H7 (cell line): ENCODE results near the gene C1QTNF9B. TPM values are rescaled to one million over a fixed set of nuclear protein-coding genes. Genes with fewer than 3 reads are reported as not detected.
"Not testable (repeated sequence)": the region's sequence is repeated elsewhere in the genome, so short reads cannot be mapped to it uniquely, and the experiment has no call there.

Experiments used
- DNase-seq: peaks from one replicate; pipeline ENCODE4 v3.0.0; 2012
- H3K27me3 ChIP-seq: 2 replicates; pipeline ENCODE4 v1.6.0; 2011; ENCODE audit warnings: mild to moderate bottlenecking, low read length; ENCODE audit not compliant: control insufficient read depth, insufficient read depth
- H3K36me3 ChIP-seq: replicated peaks from 2 replicates; pipeline ENCODE4 v1.5.1; 2011; ENCODE audit warnings: low read length; ENCODE audit not compliant: control insufficient read depth, insufficient read depth
- H3K4me3 ChIP-seq: 2 replicates; pipeline ENCODE4 v1.5.1; 2011; ENCODE audit warnings: low read depth, mild to moderate bottlenecking, control low read depth, low read length, moderate library complexity; ENCODE audit not compliant: insufficient read depth
- total RNA-seq: library from RNA; depleted of rRNA; stranded (reverse); fragments of >200 nt; shearing (Covaris generic); gene quantifications from 2 replicates; pipeline ENCODE4 v1.2.3, GENCODE V29; 2014

Gene C1QTNF9B
- total RNA-seq, 1 experiment from 2014 or later = not detected

DNA sequence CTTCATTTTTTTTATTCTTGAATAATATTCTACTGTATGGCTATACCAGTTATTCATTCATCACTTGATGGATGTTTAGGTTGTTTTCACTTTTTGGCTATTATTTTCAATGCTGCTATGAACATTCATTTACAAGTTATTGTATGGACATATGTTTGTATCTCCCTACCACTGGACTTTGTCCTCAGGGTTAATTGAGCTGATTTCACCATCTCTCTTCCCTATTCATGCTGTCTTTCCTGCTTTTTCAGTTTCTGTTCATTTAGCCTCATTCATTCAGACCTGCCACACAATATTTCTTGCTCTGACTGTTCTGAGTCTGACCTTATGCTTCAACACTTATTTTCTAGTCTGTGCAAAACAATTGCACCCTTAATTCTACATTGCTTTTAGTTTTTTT, 12.3 kb upstream of the C1QTNF9B start:
- Histone ChIP-seq H3K27me3 (no peaks in the 10 kb centered on the region; the same call in 1 of the 2 replicates), H3K4me3 (no peak overlapping the region), H3K36me3 (no peaks in the 10 kb centered on the region)
- no peak for DNase-seq

DNA sequence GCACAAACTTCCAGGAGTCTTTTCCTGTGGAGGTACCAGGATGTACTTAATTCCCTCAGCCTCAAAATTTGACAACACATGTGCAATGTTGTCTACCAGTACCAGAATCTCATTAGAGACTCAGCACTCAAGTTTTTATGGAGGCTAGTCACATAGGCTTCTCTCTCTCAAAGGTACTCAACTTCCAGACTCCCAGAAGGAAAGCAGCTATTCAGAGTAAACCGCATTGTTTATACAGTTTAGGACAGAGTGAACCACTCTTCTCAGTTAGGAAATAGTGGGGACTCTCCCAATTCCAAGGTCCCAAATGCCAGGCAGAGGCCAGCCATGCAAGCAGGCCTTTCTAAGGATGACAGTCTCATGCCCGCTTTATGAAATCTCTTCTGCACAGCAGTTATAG, 8.5 kb upstream of the C1QTNF9B start:
- H3K4me3 ChIP-seq = no peak overlapping the region
- DNase-seq = no peak
- peaks cover 20% of the 10 kb centered on the region for H3K27me3 ChIP-seq
- H3K36me3 ChIP-seq = no peaks in the 10 kb centered on the region

DNA sequence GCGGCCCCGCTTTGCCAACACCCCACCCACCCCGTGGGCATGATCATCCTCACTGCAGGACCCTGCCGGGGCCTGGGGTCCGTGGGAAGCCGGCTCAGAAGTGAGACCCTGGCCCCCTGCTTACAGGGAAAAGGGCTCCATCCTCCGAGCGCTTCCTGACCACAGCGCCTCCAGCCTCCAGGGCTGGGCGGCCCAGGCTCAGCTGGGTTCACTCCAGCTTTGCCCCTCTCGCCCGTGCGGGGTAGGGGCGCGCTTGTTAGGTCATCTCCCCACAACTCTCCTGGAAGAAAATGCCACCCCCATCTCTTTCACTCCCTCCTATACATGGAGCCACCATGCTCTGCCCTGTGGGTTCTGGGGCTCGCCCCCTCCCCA, 6.6 kb upstream of the C1QTNF9B start:
- Histone ChIP-seq H3K36me3 (no peaks in the 10 kb centered on the region), H3K27me3 (peaks cover 20% of the 10 kb centered on the region), H3K4me3 (peak overlapping the region; percentile 45)
- DNase-seq = peak; percentile 45

DNA sequence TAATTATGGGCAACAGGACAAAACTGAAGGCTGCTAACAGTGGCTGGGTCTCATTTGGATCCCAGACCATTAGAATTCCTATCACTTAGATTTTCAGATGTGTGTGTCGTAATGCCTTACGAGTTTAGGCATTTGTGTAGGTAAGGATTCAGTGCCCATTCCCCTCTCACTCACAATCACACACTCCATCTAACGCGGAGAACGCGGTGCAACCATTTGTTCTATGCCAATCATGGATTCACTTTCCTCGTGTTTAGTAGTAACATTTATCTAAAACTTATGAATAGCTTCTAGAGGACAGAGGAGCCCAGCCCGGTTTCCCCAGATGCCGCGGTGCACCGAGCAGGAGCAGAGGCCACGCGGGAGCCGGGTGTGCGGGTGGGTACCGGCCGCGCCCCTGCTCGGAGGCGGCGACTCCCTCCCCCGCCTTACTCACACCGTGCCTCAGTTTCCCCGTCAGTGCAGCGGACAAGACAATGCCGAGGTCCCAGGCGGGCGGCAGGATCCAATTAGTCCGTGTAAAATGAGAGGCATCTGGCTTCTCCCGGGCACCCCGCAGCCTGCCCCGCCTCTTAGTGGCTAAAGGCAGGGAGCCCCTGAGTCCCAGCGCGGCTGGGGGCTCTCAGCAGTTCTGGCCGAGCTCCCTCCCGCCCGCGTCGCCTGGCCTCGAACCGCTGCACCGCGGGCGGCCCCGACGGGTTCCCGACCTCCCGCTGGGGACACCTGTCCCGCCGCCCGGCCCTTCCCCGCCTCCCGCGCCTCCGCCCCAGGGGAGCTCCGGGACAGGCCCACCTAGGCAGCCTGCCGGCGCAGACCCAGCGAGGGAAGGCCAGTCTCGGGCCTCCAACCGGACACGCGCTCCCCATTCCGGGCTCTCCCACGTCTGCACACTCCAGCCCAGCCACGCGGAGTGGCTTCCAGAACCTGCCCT, 5.9 kb upstream of the C1QTNF9B start:
- Histone ChIP-seq H3K4me3 (peak overlapping the region; percentile 45), H3K36me3 (no peaks in the 10 kb centered on the region), H3K27me3 (peaks cover 20% of the 10 kb centered on the region)
- peak; percentile 50 for DNase-seq

DNA sequence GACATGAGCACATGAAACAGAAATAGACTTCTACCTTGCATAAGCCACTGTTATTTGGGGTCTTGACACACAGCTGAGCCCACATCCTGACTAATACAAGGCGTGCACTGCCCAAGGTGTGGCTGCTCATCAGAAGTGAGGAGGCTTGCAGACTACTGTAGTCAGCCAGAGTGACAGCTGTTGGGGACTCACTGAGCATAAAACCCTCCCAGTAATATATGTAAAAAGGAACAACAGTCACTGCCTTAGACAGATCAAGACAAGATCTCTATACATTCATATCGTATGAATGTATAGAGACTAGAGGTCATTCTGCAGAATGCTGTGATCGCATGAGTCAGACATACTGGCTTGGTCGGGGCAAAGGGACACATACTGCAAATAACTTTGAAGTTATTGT, 4.1 kb upstream of the C1QTNF9B start:
- no peak for DNase-seq
- Histone ChIP-seq H3K36me3 (no peaks in the 10 kb centered on the region), H3K4me3 (no peak overlapping the region), H3K27me3 (peaks cover 20% of the 10 kb centered on the region)

DNA sequence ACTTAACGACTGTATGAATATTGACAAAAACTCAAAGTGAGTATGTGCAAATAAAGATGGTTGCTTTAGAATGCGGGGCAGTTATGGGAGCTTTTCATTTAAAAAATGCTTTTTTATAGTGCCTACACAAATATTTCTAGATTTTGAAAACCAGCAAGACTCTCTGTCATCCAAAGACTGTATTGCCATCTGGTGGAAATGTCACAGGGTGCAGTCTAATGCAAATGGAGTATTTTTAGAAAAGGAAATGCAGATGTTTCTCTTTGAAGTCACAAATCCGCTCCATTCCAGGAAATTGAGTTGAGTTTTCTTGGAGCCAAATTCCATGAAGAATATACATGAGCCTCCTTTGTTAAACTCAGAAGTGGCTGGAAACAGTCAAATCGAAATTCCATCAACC, 2.3 kb upstream of the C1QTNF9B start:
- Histone ChIP-seq H3K4me3 (no peak overlapping the region), H3K36me3 (no peaks in the 10 kb centered on the region), H3K27me3 (peaks cover 20% of the 10 kb centered on the region)
- DNase-seq = no peak

DNA sequence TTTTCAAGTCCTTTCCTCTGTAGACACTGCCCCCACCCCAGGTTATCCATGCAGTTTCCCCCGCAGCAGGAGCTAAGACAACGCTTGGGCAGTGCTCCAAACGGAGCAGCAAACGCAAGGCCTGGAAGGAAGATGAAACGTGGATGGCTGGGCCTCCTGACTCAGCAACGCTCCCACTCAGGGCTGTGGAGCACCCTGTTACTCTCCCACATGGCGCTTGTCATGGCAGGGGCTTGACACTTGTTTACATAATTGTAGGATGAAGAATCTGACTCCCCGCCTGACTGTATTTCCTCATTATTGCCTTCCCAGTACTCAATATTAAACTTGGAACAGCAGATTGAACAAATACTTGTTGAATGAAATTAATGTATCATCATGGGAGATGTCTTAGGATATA, 799 bp upstream of the C1QTNF9B start:
- Histone ChIP-seq H3K27me3 (peaks cover 8% of the 10 kb centered on the region), H3K4me3 (no peak overlapping the region), H3K36me3 (no peaks in the 10 kb centered on the region)
- no peak for DNase-seq

DNA sequence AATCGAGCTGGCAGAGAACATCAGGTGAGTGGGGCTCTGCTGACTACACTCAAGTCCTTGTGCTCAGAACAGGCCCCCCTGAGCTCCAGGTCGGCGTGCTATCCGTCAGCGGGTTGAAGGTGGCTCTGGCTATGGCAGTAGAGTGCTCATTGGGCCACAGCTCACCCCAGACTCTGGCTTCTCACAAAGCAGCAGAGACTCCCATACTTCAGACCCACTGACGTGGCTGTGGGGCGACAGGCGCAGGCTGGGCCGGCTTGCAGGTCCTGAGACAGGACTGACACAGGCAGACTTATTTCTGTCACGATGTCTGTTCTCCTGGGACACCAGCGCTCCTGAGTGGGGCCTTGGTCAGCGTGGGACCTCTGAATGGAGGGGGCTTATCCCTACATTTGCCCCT, 2.6 kb downstream of the C1QTNF9B start:
- not testable (repeated sequence) for H3K4me3 ChIP-seq, H3K27me3 ChIP-seq, H3K36me3 ChIP-seq, DNase-seq

DNA sequence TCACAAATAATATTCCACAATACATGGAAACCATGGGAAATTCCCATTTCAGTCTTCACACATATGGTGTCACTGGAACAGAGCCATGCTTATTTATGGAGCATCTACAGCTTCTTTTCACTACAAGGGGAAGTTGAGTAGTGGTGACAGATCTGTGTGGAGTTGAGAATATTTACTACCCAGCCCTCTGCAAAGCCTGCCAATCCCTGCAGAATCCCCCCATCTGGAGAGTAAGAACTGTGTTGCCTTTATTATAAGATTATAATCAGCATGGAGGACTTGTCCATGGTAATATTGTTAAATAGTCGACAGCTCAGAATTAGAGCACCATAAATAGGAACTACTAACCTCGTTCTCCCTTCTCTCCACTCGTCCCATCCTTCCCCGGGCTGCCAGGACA, 3.5 kb downstream of the C1QTNF9B start:
- not testable (repeated sequence) for H3K27me3 ChIP-seq, H3K4me3 ChIP-seq, H3K36me3 ChIP-seq

DNA sequence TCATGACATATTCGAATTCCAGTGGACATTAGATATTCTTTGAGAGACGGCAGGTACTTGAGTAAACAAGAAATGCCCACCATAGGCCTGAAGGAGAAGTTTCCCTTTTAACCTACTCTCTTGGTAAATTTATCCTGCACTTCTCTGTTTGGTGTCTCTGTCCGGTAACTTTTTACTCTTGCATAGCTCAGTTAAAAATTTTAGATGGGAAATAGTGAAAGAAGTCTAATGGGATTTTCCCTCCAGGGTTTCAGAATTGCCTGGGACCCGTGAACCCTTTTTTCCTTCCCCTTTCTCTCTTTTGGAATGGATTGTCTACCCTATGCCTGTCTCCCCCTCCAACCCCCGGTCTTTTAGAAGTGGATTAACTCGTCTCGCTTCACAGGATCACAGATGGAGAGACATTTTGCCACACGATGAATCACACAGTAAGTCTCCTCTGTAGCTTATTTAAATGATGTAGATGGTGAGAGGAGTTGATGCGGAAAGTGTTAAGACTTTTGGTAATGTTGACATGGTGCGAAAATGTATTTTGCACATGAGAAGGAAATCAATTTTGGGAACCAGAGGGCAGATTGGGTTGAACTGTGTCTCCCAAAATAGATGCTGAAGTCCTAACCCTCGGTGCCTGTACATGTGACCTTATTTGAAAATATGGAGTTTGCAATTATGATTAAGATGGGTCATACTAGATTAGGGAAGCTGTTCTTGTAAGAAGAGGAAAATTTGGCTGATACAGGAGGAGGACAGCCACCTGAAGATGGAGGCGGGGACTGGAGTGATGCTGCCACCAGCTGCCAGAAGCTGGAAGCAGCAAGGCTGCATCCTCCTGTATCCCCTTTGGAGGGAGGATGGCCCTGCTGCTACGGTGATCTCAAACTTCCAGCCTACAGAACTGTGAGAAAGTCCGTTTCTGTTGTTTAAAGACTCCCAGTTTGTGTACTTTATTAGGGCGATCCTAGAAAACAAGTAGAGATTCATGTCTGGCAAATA, 7.4 kb downstream of the C1QTNF9B start:
- Histone ChIP-seq H3K27me3 (no peaks in the 10 kb centered on the region), H3K4me3 (peak overlapping the region; percentile 22), H3K36me3 (no peaks in the 10 kb centered on the region)
- peak; percentile 29 for DNase-seq

More for the DNA sequence above, 3.5 kb downstream of the C1QTNF9B start:
- DNase-seq = not testable (repeated sequence)

DNA sequence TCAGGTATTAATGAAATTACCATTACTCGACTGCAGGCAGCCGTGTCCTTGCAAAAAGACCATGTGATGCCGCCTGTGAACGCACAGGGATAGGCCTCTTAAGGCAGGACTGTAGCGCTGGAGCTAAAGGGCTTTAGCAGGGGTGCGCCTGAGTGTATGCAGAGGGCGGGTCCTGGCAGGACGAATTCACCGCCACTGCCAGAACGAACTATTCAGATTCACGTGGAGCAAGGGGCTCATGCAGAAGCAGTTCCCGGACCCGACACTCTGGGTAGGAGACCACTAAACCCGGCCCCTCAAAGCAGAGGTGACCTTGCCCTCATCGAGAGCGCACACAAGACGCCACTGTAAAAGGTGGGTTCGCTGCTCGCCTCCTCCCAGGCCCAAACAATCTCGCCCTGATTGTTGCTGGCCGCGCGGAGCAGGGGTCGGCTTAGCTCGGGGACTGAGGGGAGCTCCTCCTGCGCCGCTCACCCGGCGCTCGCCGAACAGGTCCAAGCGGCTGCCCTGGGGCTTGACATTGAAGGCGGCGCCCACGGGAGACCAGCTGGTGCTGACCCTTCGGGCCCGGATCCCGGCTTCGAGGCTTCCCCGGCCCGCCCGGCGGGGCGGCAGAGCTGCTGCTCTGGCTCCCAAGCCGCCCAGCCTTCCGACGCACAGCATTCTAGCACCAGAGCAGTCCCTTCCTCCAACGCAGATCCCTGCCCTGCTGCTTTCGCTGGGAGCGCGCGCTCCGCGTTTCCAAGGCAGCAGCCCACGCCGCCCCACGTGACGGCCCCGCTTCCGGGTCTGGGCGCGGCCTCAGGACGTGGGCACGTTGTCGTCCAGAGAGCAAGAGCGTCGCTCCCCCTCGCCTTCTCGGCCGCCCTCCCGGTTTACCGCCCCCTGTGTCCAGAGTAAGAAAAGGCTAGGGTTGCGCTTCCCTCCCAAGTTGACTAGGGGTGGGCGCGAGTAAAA, 8.4 kb downstream of the C1QTNF9B start, which contains the start of gene MIPEP:
MIPEP (minus strand) TSS at position 743 of the 957 bp plus-strand sequence; CDS start at position 663, 80 bp downstream.
- H3K27me3 ChIP-seq = no peaks in the 10 kb centered on the region
- H3K4me3 ChIP-seq = peak within 1 kb of the TSS; percentile 98
- no peaks in the 10 kb centered on the region for H3K36me3 ChIP-seq
- peak; percentile 94 for DNase-seq

DNA sequence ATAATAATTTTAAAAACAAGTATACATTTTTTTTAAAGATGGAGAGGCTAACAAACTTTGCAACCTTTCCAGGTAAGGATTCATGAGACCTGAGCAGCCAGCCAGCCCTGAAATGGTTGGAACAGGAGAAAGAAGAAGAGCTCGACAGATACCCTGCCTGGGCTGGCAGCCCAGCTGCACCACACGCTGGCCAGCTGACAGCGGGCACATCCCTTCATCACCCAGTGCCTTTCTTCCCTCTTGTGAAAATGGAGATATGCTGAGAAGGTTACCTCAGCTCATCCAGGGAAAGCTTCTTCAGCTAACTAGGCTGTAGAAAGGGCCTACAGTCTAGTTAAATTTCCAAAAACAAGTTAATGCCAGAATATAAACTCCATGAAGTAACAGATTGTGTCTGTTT, 12.9 kb downstream of the C1QTNF9B start:
- H3K4me3 ChIP-seq, DNase-seq, H3K27me3 ChIP-seq: not testable (repeated sequence)

DNA sequence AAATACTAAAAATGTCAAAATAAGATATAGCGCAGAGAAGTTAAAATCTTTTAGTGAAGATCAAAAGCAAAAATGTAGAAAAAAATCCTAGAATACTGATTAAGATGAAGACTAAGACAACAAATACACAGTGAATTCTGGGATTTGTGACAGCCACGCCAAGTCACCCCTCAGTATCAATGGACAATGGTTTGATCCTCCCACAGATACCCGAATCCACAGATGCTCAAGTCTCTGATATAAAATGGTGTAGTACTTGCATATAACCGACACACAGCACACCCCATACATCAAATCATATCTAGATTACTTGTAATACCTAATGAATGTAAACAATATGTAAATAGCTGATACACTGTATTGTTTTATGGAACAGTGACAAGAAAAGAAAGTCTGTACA, 14.0 kb downstream of the C1QTNF9B start:
- DNase-seq = no peak
- Histone ChIP-seq H3K27me3 (no peaks in the 10 kb centered on the region), H3K4me3 (no peak overlapping the region), H3K36me3 (no peaks in the 10 kb centered on the region; the same call in 1 of the 2 replicates)

More for the DNA sequence above, 12.9 kb downstream of the C1QTNF9B start:
- not testable (repeated sequence) for H3K36me3 ChIP-seq

DNA sequence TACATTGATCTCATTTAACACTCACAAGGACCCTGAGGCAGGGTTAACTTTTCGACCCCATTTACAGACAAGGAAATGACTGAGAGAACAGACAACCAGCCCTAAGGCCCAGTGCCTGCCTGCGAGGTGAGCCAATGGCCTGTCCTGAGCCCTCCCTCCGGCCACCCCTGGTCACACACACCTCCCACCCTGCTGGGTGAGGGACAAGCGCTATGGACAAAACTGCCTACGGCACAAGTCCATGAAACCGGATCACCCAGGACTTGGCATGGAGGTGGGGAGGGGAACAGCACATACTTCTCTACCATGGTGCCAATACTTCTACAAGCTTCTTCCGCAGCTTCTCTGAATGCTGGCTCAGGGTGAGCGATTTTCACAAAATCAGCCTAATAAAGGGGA, 15.9 kb downstream of the C1QTNF9B start:
- not testable (repeated sequence) for H3K4me3 ChIP-seq, H3K36me3 ChIP-seq, DNase-seq, H3K27me3 ChIP-seq
